Esophagus squamous epithelium (tissue), 4 donors: Measurements from ENCODE around the gene DSCAML1.

Experiments
- CTCF ChIP-seq, 6 experiments: fragments of 450-650 bp in 4 of 6; fragments of 200-600 bp in 2 of 6; sonication (generic) in 2 of 6; IDR thresholded peaks; one replicate each; pipeline ENCODE4 v1.5.1; 2016 to 2019; ENCODE audit warnings: antibody characterized with exemption in 6 of 6, mild to moderate bottlenecking in 4 of 6, moderate library complexity in 4 of 6
- POLR2A ChIP-seq, 4 donors: fragments of 450-650 bp; IDR thresholded peaks; one replicate each; pipeline ENCODE4 v1.6.1; 2017; ENCODE audit warnings: antibody characterized with exemption in 4 of 4, mild to moderate bottlenecking in 4 of 4, moderate library complexity in 3 of 4

GRCh38 chr11:117641008-117641915 is 155.8 kb downstream of the DSCAML1 start:
- TF ChIP-seq CTCF (IDR thresholded peaks at IDR 0.05), result no peak
- no peak for TF ChIP-seq POLR2A (IDR thresholded peaks at IDR 0.05)
